Dedifferentiated amniotic fluid mesenchymal stem cell (primary cell): ENCODE results near the gene TRIB2.

ENCODE experiments used
- DNase-seq: peaks from one replicate; pipeline ENCODE4 v3.0.0-alpha.2; 2016; ENCODE audit errors: extremely low spot score

The TRIB2 gene

GRCh38 chr2:12720754-12721378, 4.1 kb downstream of the TRIB2 start:
- DNase-seq = no peak

DNA sequence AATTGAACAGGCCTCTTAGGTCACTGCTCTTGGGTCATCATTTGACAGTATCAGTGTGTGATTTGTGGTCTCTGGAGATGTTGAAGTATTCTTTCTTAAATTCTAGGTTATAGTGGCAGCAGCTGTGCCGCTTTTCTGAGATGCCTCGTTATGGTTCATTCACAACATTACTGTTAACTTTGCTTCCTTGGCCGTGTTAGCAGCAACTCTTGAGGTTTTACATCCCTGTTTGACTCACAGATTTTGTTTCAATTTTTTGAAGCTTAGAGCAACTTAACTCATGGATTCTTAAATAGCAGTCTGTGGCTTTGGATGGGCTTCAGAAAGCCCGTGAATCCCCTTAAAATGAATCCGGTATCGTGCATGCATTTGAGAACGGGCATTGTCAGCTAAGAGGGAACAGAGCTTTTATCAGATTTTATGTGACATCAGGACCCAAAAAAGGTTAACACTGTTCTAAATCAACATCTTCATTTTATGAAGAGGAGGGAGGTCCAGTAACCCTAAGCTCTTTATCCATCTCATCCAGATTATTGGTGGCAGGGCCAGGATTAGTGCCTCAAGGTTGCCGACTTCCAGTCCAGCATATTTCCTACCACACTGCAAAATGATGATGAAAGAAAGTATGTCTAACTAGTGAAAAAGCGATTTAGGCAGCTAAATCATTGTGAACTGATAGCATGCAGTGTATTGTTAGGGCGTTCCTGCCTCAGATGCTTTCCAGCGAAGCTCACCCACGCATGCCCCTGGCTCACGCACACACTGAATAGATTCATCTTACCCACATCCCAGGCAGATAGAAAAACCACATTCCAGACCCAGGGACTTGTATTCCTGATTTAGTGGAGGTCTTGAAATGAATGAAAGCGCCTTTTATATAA, 5.1 kb downstream of the TRIB2 start:
- peak; percentile 79 for DNase-seq

- DNase-seq = no peak
Observed at GRCh38 chr2:12722447-12723316, 5.9 kb downstream of the TRIB2 start.

- DNase-seq = no peak
Observed at GRCh38 chr2:12723736-12724463, 7.2 kb downstream of the TRIB2 start.

- no peak for DNase-seq
Observed at GRCh38 chr2:12725233-12726187, 8.8 kb downstream of the TRIB2 start.

DNA sequence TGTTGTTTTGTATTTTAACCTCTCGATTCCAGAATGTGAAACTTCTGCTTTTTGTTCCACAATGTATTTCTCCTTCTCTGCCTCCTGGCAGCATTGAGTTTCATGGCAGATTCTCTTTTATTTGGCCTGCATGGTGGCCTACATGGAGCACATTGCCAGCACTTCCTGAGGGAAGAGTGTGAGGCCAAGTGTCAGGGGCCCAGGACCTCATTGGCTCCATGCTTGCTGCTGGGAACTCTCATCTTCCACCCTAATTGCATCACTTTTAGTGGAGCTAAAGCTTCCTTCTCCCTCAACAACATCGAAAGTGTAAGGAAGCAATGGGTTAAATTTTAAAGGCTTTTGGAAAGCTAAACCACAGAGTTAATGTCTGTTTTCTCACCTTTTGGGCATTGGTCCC, 9.5 kb downstream of the TRIB2 start:
- DNase-seq = no peak

- DNase-seq = no peak
Observed at GRCh38 chr2:12727065-12727464, 10.3 kb downstream of the TRIB2 start.

GRCh38 chr2:12727641-12728040, 10.9 kb downstream of the TRIB2 start:
- DNase-seq = no peak

DNA sequence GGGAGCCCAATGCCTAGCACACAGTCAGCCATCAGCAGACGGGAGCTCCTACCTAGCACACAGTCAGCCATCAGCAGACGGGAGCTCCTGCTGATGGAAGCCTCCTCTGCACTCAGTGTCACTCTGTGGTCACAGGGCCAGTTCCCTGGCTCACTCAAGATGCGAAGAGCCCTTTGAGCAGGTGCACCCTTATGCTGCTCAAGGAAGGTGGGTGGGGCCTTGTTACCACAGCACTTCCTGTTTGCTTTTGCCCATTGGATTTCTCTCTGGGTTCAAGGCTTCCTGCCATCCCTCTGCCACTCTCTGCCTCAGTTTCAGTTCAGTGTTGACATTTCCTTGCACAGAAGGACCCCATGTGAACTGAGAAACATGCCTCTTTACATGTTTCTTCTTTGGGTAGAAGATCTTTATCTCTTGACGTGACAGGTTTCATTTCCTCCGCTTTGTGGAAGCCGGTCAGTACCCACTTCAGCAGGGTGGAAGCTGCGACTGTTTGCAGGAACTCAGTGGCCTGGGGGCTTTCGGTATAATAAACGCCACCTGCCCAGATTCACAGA, 11.6 kb downstream of the TRIB2 start:
- DNase-seq = no peak

DNA sequence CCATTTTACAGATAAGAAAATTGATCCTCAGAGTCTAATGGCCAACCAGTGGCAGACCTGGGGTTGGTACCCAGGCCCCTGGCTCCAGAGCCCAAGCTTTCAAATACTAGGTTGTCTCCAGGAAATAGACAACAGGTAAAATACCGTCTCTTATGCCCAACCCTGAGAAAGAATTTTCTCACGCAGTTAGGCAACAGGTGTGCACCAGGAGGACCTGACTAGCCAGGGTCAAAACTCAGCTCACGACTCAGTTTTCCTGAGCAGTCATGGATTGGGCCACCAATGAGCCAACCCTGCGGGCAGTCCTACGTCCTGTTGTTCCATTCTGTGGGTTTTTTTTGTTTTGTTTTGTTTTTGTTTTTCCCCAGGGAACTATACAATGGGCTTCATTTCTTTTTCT, 13.5 kb downstream of the TRIB2 start:
- DNase-seq = no peak

GRCh38 chr2:12731701-12732280, 15.1 kb downstream of the TRIB2 start:
- DNase-seq = no peak

DNA sequence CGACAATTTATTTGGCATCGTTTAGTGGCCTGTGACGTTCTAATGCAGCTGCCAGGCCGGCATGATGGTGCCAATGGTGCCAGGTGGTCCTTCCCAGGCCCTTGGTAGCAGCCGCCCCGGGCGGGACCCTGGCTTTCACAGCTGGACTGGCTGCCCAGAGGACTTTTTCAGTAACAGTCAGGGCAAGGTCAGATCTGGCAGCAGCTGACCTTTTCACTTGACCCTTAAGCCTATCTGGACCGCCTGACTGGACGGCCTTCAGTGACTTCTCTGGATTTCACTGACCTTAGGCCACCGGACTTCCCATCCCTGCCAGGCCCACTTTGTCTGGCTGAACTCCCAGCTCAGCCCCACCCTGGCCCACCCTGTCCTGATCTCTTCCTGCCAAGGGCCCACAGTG, 15.9 kb downstream of the TRIB2 start:
- DNase-seq = no peak

- no peak for DNase-seq
Observed at GRCh38 chr2:12733846-12734245, 17.1 kb downstream of the TRIB2 start.

GRCh38 chr2:12734914-12735654, 18.3 kb downstream of the TRIB2 start:
- DNase-seq = no peak

DNA sequence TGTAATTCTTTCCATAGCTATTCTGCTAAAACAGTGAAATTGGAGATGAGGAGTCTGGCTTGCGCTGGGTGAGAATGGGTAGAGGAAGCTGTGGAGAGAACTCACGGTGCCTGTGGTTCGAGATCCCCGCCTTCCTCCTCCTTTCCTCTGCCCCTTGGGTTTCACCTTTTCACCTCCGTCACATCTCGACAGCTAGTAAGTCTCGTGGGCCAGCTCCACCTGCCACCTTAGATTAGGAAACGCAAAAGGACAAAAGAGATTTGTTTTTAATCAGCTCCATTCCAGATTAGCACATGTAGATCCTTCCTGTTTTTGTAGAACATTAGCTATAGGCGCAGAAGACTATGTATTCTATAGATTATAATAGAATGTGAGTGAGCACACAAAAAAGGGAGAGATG, 20.6 kb downstream of the TRIB2 start:
- DNase-seq = no peak

DNA sequence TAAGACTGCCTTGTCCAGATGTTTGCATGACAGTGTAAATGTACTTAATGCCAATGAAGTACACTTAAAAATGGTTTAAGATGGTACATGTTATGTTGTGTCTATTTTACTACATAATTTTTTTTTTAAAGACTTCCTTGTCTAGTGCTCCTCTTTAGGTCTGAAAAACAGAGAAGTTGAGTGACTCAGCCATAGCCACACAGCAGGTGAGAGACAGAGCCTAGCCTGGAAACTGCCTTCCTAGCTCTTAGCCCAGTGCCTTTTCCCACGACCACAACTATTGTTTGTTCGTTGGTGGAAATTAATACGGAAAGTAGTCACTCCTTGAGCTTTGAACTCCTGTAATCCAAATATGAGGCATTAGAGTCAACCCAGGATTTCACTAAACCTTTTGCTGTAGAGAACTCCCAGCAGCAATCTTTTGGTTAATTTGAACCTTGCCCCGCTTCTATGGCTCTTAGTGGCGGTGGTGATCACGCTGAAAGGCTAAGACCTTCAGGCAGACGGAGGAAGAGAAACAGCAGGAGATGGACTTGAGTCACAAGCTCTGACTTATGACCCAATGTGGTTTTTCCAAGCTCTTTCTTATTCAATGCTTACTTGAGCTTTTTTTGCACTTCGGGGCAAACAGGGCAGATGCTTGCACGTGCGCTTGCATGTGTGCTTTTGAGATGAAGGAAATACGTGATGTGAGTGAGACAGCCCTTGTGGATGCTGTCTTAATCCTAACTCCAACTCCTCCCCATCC, 21.2 kb downstream of the TRIB2 start:
- DNase-seq = no peak

- DNase-seq = no peak
Observed at GRCh38 chr2:12739721-12740254, 23.1 kb downstream of the TRIB2 start.

GRCh38 chr2:12741380-12741779, 24.6 kb downstream of the TRIB2 start:
- DNase-seq = no peak
